GM23248 (cell line): Measurements from ENCODE around the gene RPRD1B.

ENCODE experiments used
- EZH2 ChIP-seq: fragments of 200-600 bp; sonication (generic); IDR thresholded peaks from 2 replicates; pipeline ENCODE4 v1.6.1; 2018; ENCODE audit warnings: antibody characterized with exemption, mild to moderate bottlenecking; ENCODE audit not compliant: insufficient read depth, poor library complexity, severe bottlenecking
- EZH2phosphoT487 ChIP-seq: fragments of 200-600 bp; sonication (generic); IDR thresholded peaks from 2 replicates; pipeline ENCODE4 v1.6.1; 2018; ENCODE audit warnings: antibody characterized with exemption, moderate library complexity, mild to moderate bottlenecking, low read depth; ENCODE audit not compliant: insufficient read depth

- TF ChIP-seq EZH2phosphoT487 = no peak
- TF ChIP-seq EZH2 = no peak
Measured at GRCh38 chr20:38117205-38117604, 83.7 kb downstream of the RPRD1B start.
